ENCODE data around the gene KLHL29.

KLHL29 gene

DNA sequence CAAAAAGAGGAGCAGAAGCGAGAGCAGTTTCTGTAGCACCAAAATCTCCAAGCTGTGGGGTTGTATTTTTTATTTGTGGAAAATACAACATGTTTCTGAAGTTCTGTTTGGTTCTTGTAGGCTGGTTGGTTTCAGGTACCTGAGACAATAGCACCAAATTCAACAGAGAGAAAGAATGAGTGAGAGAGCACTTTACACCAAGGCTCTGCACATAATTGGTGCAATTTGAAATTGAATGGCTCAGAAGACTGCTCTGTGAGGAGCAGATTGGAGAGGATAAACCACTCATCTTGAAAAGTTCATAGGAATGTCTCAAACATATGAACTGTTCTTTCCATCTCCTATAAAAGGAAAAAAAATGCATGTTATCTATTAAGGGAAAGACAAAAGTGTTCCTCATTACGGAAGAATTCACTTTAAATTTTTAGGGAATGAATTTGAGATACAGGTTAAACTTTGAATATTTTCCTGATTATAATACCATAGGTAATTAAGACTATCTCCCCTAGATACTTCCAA lies 366.8 kb downstream of the KLHL29 start:
- DNase-seq, result no peak

- DNase-seq, result no peak
Measured at GRCh38 chr2:23753291-23754010, 368.5 kb downstream of the KLHL29 start.

DNA sequence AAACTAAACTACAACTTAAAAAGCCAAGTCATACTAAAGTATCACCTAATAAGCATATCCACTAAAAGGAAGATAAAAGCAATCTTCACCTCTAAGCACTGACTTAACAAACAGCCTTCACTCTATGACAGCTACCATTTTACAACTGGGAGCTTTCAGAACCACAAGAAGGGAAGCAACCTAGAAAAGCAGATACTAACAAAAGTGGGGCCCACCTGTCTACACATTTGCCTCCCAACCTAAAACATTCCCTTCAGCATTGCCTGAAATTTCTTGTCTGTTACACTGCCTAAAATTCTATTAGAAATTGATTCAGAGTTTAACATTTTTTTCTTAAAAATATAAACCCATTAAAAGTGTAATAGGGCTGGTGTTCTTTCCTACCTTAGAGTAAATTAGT lies 370.0 kb downstream of the KLHL29 start:
- DNase-seq, result no peak

DNA sequence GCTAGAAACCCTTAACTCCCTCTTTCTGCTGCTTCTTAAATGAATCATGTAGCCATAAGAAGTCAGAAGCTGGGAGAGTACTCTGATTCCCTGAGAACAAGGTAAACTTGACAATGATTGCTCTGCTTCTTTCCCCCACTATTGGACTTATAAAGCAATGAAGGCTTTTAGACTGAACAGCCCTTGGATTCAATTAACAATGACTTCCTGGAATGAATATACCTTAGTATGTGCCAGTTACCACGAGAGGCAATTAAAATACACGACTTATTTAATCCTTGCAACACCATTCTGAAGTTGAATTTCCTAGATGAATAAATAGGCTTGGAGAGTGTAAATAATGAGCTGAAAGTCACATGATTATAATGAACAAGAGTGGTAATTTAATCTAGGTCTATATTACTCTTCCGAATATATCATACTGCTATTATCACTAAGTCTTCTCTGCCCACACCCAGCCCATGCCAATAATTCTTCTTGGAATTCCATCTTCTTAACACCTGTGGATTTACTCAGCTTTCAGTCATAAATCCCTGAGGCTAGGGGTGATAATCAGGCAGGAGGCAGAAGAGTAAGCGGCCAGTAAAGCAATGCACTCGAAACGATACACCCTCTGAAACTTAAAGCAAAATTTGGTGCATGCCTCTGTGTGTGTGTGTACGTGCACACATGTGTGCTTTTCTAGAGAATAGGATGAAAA lies 371.8 kb downstream of the KLHL29 start:
- DNase-seq, result no peak

DNA sequence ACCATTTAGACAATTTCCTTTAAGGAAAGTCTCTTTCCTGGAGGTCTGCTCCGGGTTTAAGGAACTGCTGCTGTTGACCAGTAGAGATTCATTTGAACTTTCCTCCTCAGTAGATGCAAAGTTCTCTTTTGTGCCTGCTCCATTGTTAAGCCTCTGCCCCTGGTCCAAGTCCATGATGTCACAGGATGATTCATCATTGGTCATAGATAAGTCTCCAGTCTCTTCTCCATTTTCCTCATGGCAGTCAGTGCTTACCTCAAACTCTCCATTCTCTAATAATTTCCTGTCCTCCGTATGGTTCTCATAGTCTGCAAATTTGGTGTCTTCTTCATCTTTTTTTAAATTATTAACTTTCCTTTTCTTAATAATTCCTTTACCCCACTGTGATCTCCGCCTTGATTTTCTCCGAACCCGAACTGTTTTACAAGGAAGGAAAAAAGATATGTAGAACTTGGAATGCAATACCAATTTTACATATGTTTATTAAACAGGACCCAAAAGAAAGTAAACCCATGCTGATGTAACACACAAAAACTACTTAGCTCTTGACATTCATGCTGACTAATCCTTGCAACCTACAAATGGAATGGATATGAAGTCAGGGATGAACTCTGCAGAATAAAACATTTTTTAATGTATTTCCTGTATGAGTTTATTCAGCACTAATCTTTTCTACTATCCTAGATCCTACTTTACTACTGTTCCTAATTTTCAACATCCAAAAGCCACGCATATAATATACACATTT lies 372.9 kb downstream of the KLHL29 start:
- no peak for DNase-seq

All from central memory CD4-positive, alpha-beta T cell (primary cell).